Breast epithelium (tissue), 4 donors: ENCODE results near the gene TTBK2. TPM values are rescaled to one million over a fixed set of nuclear protein-coding genes. Genes with fewer than 3 reads are reported as not detected.

ENCODE experiments used
- DNase-seq, 2 donors: peaks; one replicate each; pipeline ENCODE4 v3.0.0-alpha.2; 2019; ENCODE audit warnings: low spot score in 2 of 2
- H3K27ac ChIP-seq, 2 donors: fragments of 200-600 bp; sonication (generic) in 1 of 2; one replicate each; pipeline ENCODE4 v1.5.1; 2016 to 2019; ENCODE audit warnings: mild to moderate bottlenecking in 1 of 2
- H3K27me3 ChIP-seq, 2 donors: fragments of 200-600 bp; sonication (generic) in 1 of 2; one replicate each; pipeline versions ENCODE4 v1.5.1 to v1.6.0; 2017 to 2019; ENCODE audit warnings: control low read depth in 1 of 2, mild to moderate bottlenecking in 1 of 2
- H3K36me3 ChIP-seq: fragments of 200-600 bp; one replicate; pipeline ENCODE4 v1.5.1; 2019
- H3K4me1 ChIP-seq, 2 donors: fragments of 200-600 bp; sonication (generic); one replicate each; pipeline ENCODE4 v1.5.1; 2016 to 2019; ENCODE audit warnings: control low read depth in 1 of 2
- H3K4me3 ChIP-seq, 3 donors: fragments of 200-600 bp; sonication (generic); 1 replicate in 2 of 3; 2 replicates in 1 of 3; pipeline ENCODE4 v1.5.1; 2016 to 2019; ENCODE audit warnings: mild to moderate bottlenecking in 3 of 3, moderate library complexity in 2 of 3
- H3K9me3 ChIP-seq, 2 donors: fragments of 200-600 bp; sonication (generic) in 1 of 2; one replicate each; pipeline ENCODE4 v1.5.1; 2016 to 2019; ENCODE audit warnings: control low read depth in 1 of 2
- POLR2A ChIP-seq: fragments of 450-650 bp; IDR thresholded peaks from one replicate; pipeline ENCODE4 v1.6.1; 2016; ENCODE audit warnings: antibody characterized with exemption, mild to moderate bottlenecking, moderate library complexity
- POLR2AphosphoS5 ChIP-seq, 3 donors: sonication (generic); formaldehyde crosslinking; IDR thresholded peaks; one replicate each; pipeline ENCODE4 v1.6.1; 2017; ENCODE audit warnings: antibody characterized with exemption in 3 of 3
- intact Hi-C: fragments of 100-400 bp; cut with DNase I; formaldehyde crosslinking; loops from one replicate; pipeline ENCODE4 v1.15.1; 2023; ENCODE audit warnings: low total_unique reads
- total RNA-seq, 3 donors: library from RNA; depleted of rRNA; stranded (reverse); fragments of >200 nt; gene quantifications; one replicate each; pipeline ENCODE4 v1.1.0, GENCODE V29; 2016
- TF ChIP-seq, protein P1 (sequence below), 3 donors: fragments of 450-650 bp; IDR thresholded peaks; one replicate each; pipeline ENCODE4 v1.5.1; 2016 to 2017; ENCODE audit warnings: antibody characterized with exemption in 3 of 3, mild to moderate bottlenecking in 3 of 3, moderate library complexity in 3 of 3

The TTBK2 gene
- total RNA-seq, 3 donors from 2014 or later = 15.7 to 21.8 (median 16.4) TPM

DNA sequence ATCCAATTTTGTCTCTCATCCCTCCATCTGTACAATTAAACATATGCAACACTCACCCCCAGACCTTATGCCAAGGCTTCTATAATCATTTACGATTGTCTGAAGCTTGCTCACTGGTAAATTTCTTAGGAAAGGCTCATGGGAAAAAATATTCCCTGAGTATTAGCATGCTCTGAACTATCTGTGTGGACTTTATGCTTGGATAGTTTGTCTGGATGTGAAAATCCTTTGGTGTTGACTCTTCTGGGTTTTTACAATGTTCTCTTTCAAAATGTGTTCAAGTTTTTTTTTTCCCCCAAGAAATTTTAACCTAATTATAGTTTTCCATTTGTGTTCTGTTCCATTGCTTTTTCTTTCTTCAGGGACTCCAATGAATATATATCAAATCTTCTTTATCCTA is 19.9 kb upstream of the TTBK2 start:
- no peak overlapping the region for H3K27ac ChIP-seq
- no peak for DNase-seq
- H3K4me3 ChIP-seq = no peak overlapping the region
- intact Hi-C loops = no loop called here
- no peak for TF ChIP-seq POLR2A
- TF ChIP-seq, protein P1, sequence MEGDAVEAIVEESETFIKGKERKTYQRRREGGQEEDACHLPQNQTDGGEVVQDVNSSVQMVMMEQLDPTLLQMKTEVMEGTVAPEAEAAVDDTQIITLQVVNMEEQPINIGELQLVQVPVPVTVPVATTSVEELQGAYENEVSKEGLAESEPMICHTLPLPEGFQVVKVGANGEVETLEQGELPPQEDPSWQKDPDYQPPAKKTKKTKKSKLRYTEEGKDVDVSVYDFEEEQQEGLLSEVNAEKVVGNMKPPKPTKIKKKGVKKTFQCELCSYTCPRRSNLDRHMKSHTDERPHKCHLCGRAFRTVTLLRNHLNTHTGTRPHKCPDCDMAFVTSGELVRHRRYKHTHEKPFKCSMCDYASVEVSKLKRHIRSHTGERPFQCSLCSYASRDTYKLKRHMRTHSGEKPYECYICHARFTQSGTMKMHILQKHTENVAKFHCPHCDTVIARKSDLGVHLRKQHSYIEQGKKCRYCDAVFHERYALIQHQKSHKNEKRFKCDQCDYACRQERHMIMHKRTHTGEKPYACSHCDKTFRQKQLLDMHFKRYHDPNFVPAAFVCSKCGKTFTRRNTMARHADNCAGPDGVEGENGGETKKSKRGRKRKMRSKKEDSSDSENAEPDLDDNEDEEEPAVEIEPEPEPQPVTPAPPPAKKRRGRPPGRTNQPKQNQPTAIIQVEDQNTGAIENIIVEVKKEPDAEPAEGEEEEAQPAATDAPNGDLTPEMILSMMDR (IDR thresholded peaks at IDR 0.05) = no peak
- no peak for TF ChIP-seq POLR2AphosphoS5 (IDR thresholded peaks at IDR 0.05)
- no peaks in the 10 kb centered on the region for H3K4me1 ChIP-seq
- no peaks in the 10 kb centered on the region for H3K9me3 ChIP-seq
- H3K36me3 ChIP-seq = peaks cover 5% of the 10 kb centered on the region
- H3K27me3 ChIP-seq = no peaks in the 10 kb centered on the region

GRCh38 chr15:42939841-42940240 is 19.3 kb upstream of the TTBK2 start:
- no peak for DNase-seq
- no peak overlapping the region for H3K4me3 ChIP-seq
- TF ChIP-seq, protein P1 (IDR thresholded peaks at IDR 0.05) = no peak
- TF ChIP-seq POLR2AphosphoS5 (IDR thresholded peaks at IDR 0.05) (no peak), POLR2A (no peak)
- intact Hi-C loops = no loop called here
- no peaks in the 10 kb centered on the region for H3K4me1 ChIP-seq
- peaks cover 5% of the 10 kb centered on the region for H3K36me3 ChIP-seq
- no peaks in the 10 kb centered on the region for H3K27me3 ChIP-seq
- H3K9me3 ChIP-seq = no peaks in the 10 kb centered on the region
- no peak overlapping the region for H3K27ac ChIP-seq

GRCh38 chr15:42937143-42937542 is 16.6 kb upstream of the TTBK2 start:
- Histone ChIP-seq H3K36me3 (no peaks in the 10 kb centered on the region), H3K9me3 (no peaks in the 10 kb centered on the region), H3K27me3 (no peaks in the 10 kb centered on the region), H3K4me3 (no peak overlapping the region), H3K27ac (no peak overlapping the region), H3K4me1 (no peaks in the 10 kb centered on the region)
- no peak for TF ChIP-seq POLR2A
- intact Hi-C loops = no loop called here
- no peak for DNase-seq

DNA sequence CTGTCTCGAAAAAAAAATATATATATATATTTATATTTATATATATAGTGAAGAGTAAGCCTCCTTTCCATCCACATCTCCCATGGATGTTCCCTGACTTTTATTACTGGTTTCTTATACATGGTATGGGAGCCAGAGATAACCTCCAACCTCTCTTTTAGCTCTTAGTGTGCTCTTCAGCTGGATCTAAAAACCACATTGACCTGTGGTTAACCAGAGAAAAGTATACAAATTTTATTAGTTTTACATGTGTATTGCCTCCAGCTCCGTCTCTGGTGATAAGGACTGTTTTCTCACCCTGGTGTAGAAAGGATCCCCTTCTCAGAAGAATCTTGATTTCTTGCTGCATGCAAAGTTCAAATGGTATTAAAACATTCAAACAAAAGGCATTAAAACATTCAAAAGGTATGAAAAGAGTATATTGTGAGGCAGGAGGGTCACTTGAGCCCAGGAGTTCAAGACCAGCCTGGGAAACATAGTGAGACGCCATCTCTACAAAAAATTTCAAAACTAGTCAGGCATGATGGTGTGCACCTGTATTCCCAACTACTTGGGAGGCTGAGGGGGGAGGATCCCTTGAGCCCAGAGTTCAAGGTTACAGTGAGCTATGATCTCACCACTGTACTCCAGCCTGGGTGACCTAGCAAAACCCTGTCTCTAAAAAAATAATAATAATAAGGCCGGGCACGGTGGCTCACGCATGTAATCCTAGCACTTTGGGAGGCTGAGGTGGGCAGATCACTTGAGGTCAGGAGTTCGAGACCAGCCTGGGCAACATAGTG is 13.5 kb upstream of the TTBK2 start:
- no peaks in the 10 kb centered on the region for H3K9me3 ChIP-seq
- H3K36me3 ChIP-seq = no peaks in the 10 kb centered on the region
- intact Hi-C loops = no loop called here
- H3K27ac ChIP-seq = no peak overlapping the region
- no peaks in the 10 kb centered on the region for H3K27me3 ChIP-seq
- TF ChIP-seq, protein P1 (IDR thresholded peaks at IDR 0.05) = no peak
- TF ChIP-seq POLR2AphosphoS5 (IDR thresholded peaks at IDR 0.05) = no peak
- TF ChIP-seq POLR2A = no peak
- no peak for DNase-seq
- no peak overlapping the region for H3K4me3 ChIP-seq
- no peaks in the 10 kb centered on the region for H3K4me1 ChIP-seq

- no peaks in the 10 kb centered on the region for H3K27me3 ChIP-seq
- no peaks in the 10 kb centered on the region for H3K4me1 ChIP-seq
- H3K36me3 ChIP-seq = no peaks in the 10 kb centered on the region
- TF ChIP-seq POLR2AphosphoS5 (IDR thresholded peaks at IDR 0.05) = no peak
- TF ChIP-seq POLR2A = no peak
- TF ChIP-seq, protein P1 (IDR thresholded peaks at IDR 0.05) = no peak
- H3K27ac ChIP-seq = no peak overlapping the region
- intact Hi-C loops = no loop called here
- no peak for DNase-seq
- no peak overlapping the region for H3K4me3 ChIP-seq
- no peaks in the 10 kb centered on the region for H3K9me3 ChIP-seq
These were observed 12.4 kb upstream of the TTBK2 start for GRCh38 chr15:42932833-42933515.
